ENCODE data around the gene HDDC3. TPM values are rescaled to one million over a fixed set of nuclear protein-coding genes. Genes with fewer than 3 reads are reported as not detected.
A peak's percentile ranks its signal among the peaks of the same experiment; 100 is the strongest.

HDDC3 gene
- total RNA-seq, 1 experiment from 2014 or later, result 25.5 TPM

DNA sequence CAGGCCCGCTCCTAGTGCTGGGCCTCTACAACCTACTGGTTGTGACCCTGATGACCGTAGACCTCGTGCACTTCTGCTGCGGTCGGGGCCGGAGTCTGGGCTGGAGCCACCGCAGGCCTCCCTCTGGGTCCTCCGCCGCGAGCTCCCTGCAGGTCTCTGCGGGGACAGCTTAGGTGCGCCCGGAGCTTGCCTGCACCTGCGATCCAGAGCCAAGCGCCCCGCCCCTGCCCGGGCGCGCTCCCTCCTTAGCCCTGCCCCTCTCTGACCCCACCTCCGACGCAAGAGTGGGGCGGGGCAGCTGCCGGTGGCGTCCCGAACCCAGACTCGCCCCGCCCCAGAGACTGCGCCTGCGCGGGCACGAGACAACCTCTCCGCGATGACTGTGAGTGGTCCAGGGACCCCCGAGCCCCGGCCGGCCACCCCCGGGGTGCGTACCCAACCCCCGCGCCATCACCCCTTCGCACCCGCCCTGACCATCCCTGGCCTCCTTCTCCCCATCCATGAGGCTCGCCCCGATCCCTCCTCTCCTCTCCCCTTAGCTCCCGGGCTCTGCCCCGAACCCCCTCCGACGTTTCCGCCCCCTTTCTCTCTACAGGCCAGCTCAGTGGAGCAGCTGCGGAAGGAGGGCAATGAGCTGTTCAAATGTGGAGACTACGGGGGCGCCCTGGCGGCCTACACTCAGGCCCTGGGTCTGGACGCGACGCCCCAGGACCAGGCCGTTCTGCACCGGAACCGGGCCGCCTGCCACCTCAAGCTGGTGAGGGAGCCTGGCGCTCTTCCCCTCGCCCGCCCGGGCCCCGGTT is 2.8 kb upstream of the HDDC3 start, which contains the start of gene UNC45A:
TSS of gene UNC45A (plus strand) at position 337 of the 803 bp plus-strand sequence. CDS start at position 377, 40 bp downstream.
- ChIA-PET POLR2A (interaction anchor here (0.6 to 10.1 kb wide), 22 partner anchors 9 to 1950 kb away, joined by 3 to 150 read pairs (median 4); partner anchors contain the start of genes CIB1, GDPGP1, MAN2A2 and RCCD1), CTCF (interaction anchor here (0.6 to 11.6 kb wide), 31 partner anchors 9 to 1448 kb away, joined by 3 to 131 read pairs (median 4); partner anchors contain the start of genes MAN2A2, RCCD1 and VPS33B)
- peak; percentile 91 for DNase-seq (ENCODE audit: unreplicated experiment)
- H3K4me3 Mint-ChIP-seq (ENCODE audit: unreplicated experiment), result peak within 1 kb of the TSS; percentile 90
- H3K27me3 Mint-ChIP-seq (ENCODE audit: insufficient read depth, unreplicated experiment), result no peaks in the 10 kb centered on the region
- TF ChIP-seq, protein P1, sequence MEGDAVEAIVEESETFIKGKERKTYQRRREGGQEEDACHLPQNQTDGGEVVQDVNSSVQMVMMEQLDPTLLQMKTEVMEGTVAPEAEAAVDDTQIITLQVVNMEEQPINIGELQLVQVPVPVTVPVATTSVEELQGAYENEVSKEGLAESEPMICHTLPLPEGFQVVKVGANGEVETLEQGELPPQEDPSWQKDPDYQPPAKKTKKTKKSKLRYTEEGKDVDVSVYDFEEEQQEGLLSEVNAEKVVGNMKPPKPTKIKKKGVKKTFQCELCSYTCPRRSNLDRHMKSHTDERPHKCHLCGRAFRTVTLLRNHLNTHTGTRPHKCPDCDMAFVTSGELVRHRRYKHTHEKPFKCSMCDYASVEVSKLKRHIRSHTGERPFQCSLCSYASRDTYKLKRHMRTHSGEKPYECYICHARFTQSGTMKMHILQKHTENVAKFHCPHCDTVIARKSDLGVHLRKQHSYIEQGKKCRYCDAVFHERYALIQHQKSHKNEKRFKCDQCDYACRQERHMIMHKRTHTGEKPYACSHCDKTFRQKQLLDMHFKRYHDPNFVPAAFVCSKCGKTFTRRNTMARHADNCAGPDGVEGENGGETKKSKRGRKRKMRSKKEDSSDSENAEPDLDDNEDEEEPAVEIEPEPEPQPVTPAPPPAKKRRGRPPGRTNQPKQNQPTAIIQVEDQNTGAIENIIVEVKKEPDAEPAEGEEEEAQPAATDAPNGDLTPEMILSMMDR (IDR thresholded peaks at IDR 0.05; ENCODE audit: unreplicated experiment), result no peak
- intact Hi-C loops (cut with micrococcal nuclease), result loop anchor here (2.0 to 5.0 kb wide), 2 partner anchors 20 to 288 kb away; partner anchors contain the start of gene RCCD1
- peaks cover 35% of the 10 kb centered on the region for H3K4me1 Mint-ChIP-seq (ENCODE audit: insufficient read depth, unreplicated experiment)
- BruUV-seq (replicated peaks), result no TSS peak
- H3K36me3 Mint-ChIP-seq (ENCODE audit: insufficient read depth, unreplicated experiment), result peaks cover 39% of the 10 kb centered on the region
- H3K9me3 Mint-ChIP-seq (ENCODE audit: unreplicated experiment), result no peaks in the 10 kb centered on the region
- peak within 1 kb of the TSS; percentile 75 for H3K27ac Mint-ChIP-seq (ENCODE audit: low read depth, unreplicated experiment)

DNA sequence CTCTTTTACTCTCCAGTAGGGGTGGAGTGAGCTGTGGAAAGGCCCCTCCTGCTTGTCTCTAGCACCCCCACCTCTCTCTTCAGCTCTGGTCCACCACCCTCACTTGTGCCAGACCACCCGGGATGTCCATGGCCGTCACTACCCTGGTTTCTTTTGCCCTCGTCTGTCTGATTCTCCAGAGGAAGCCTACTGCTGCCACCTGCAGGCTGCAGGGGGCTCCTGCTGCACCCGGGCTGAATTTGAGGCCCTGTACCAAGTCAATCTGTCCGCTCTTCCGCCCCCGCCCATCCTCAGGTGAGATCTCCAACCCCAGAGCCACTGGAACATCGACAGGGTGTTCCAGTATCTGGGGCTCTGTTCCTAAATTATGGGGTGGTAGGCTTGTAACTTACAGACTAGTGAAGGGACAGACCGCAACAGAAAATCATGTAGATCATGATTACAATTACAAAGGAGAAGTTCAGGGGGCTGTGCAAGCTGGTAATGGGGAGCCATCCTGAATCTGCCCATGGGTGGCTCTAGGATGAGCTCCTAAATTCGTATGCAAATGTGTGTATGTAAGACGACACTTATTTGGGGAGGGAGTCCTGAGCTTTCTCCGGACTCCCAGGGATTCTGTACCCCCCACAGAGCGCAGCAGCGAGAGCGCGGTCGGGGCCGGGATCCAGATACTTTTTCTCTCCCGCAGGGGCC is 2.1 kb upstream of the HDDC3 start:
- H3K9me3 Mint-ChIP-seq (ENCODE audit: unreplicated experiment), result no peaks in the 10 kb centered on the region
- ChIA-PET POLR2A (interaction anchor here (0.6 to 10.1 kb wide), 18 partner anchors 8 to 1951 kb away, joined by 3 to 150 read pairs (median 4); partner anchors contain the start of genes CIB1, GDPGP1, MAN2A2 and RCCD1), CTCF (interaction anchor here (0.6 to 11.6 kb wide), 35 partner anchors 8 to 1448 kb away, joined by 3 to 131 read pairs (median 4); partner anchors contain the start of genes MAN2A2 and RCCD1)
- intact Hi-C loops (cut with micrococcal nuclease), result loop anchor here (2.0 to 5.0 kb wide), 2 partner anchors 20 to 287 kb away; partner anchors contain the start of gene RCCD1
- H3K27me3 Mint-ChIP-seq (ENCODE audit: insufficient read depth, unreplicated experiment), result no peaks in the 10 kb centered on the region
- H3K27ac Mint-ChIP-seq (ENCODE audit: low read depth, unreplicated experiment), result no peak overlapping the region
- H3K4me1 Mint-ChIP-seq (ENCODE audit: insufficient read depth, unreplicated experiment), result peaks cover 35% of the 10 kb centered on the region
- peak; percentile 90 for DNase-seq (ENCODE audit: unreplicated experiment)
- H3K4me3 Mint-ChIP-seq (ENCODE audit: unreplicated experiment), result peak overlapping the region; percentile 90
- no TSS peak for BruUV-seq (replicated peaks)
- peaks cover 37% of the 10 kb centered on the region for H3K36me3 Mint-ChIP-seq (ENCODE audit: insufficient read depth, unreplicated experiment)
- TF ChIP-seq, protein P1 (IDR thresholded peaks at IDR 0.05; ENCODE audit: unreplicated experiment), result peak; percentile 56

DNA sequence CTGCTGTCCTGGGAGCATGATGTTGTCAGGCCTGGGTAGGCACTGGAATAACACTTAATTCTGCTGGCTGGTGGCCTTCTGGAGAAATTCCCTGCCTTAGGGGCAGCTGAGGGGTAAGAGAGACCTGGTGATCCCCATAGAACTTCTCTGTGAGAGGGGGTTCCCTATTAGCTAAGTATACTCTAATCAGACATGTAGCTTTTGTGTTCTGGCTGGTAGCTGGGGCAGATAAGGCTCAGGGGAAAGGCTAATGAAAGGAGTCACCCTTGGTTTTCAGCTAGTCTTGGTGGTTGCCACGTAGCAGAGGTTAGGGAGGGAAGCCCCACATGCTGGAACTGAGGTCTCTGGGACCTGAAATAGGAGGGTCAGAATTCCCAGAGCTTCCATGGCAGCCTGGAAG is 952 bp upstream of the HDDC3 start:
- ChIA-PET CTCF (interaction anchor here (0.5 to 11.6 kb wide), 30 partner anchors 7 to 1145 kb away, joined by 3 to 131 read pairs (median 4); partner anchors contain the start of genes MAN2A2 and RCCD1), POLR2A (interaction anchor here (0.8 to 10.1 kb wide), 7 partner anchors 11 to 1980 kb away, joined by 3 to 150 read pairs (median 20); partner anchors contain the start of genes MAN2A2 and PRC1)
- TF ChIP-seq, protein P1 (IDR thresholded peaks at IDR 0.05; ENCODE audit: unreplicated experiment), result no peak
- no TSS peak for BruUV-seq (replicated peaks)
- Mint-ChIP-seq H3K4me1 (ENCODE audit: insufficient read depth, unreplicated experiment) (peaks cover 35% of the 10 kb centered on the region), H3K4me3 (ENCODE audit: unreplicated experiment) (no peak overlapping the region), H3K27ac (ENCODE audit: low read depth, unreplicated experiment) (no peak overlapping the region), H3K9me3 (ENCODE audit: unreplicated experiment) (no peaks in the 10 kb centered on the region), H3K36me3 (ENCODE audit: insufficient read depth, unreplicated experiment) (peaks cover 32% of the 10 kb centered on the region), H3K27me3 (ENCODE audit: insufficient read depth, unreplicated experiment) (no peaks in the 10 kb centered on the region)
- intact Hi-C loops (cut with micrococcal nuclease), result loop anchor here (2.0 to 5.0 kb wide), 2 partner anchors 100 to 286 kb away; no protein-coding TSS in a partner anchor
- DNase-seq (ENCODE audit: unreplicated experiment), result no peak

Measured in MCF 10A (cell line).